ENCODE data around the gene ABR. TPM values are rescaled to one million over a fixed set of nuclear protein-coding genes. Genes with fewer than 3 reads are reported as not detected.
"Not testable (repeated sequence)": the region's sequence is repeated elsewhere in the genome, so short reads cannot be mapped to it uniquely, and the experiment has no call there.

The ABR gene
- total RNA-seq, 1 donor: 156 TPM

DNA sequence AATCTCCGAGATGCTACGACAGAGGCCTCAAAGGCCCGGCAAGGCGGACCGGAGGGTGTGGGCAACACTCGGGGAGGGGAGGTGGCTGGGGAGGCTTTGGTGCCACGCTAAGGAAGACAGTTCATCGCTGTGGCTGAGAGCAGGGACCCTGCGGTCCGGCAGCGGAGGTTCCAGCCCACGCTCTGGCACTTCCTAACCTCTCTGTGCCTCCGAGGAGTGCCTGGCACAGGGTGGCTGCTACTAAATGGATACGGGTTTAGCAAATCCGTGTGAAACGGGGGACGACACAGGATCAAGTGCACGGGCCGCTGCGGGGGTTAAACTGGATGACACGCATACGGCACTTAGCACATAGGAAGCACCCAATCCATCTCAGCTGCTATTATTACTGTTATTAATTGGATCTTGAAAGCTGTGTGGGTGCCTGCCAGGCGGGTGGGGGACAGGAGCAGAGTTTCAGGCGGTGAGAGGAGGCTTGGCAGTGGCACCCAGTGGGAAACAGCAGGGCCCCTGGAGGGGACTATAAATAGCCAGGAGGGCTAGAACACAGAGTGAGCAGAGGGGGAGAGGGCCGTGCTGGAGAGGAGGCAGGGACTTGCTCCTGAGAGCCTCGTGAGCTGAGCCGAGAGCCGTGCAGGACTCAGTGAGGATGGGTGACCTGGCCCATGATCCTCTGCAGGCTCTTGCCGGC, 45.0 kb downstream of the ABR start:
- TF ChIP-seq, protein P1, sequence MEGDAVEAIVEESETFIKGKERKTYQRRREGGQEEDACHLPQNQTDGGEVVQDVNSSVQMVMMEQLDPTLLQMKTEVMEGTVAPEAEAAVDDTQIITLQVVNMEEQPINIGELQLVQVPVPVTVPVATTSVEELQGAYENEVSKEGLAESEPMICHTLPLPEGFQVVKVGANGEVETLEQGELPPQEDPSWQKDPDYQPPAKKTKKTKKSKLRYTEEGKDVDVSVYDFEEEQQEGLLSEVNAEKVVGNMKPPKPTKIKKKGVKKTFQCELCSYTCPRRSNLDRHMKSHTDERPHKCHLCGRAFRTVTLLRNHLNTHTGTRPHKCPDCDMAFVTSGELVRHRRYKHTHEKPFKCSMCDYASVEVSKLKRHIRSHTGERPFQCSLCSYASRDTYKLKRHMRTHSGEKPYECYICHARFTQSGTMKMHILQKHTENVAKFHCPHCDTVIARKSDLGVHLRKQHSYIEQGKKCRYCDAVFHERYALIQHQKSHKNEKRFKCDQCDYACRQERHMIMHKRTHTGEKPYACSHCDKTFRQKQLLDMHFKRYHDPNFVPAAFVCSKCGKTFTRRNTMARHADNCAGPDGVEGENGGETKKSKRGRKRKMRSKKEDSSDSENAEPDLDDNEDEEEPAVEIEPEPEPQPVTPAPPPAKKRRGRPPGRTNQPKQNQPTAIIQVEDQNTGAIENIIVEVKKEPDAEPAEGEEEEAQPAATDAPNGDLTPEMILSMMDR (IDR thresholded peaks at IDR 0.05; ENCODE audit: extremely low read depth, low read depth, low read length): no peak
- Histone ChIP-seq H3K4me2 (ENCODE audit: insufficient read depth, low read length) (no peak overlapping the region), H3K79me2 (ENCODE audit: insufficient read depth, low read length) (no peaks in the 10 kb centered on the region), H3K9me3 (ENCODE audit: low read depth, low read length) (no peaks in the 10 kb centered on the region), H3K4me3 (ENCODE audit: insufficient read depth, low read length) (no peak overlapping the region), H4K20me1 (ENCODE audit: insufficient read depth, low read length) (peaks cover 2% of the 10 kb centered on the region), H2AFZ (ENCODE audit: low read length) (no peak overlapping the region), H3K4me1 (ENCODE audit: insufficient read depth, low read length) (peaks cover 5% of the 10 kb centered on the region), H3K36me3 (ENCODE audit: insufficient read depth, low read length) (no peaks in the 10 kb centered on the region), H3K27me3 (ENCODE audit: insufficient read depth, low read length) (no peaks in the 10 kb centered on the region), H3K27ac (ENCODE audit: low read depth, low read length) (no peak overlapping the region)
- DNase-seq (ENCODE audit: insufficient read length, low spot score, missing footprints): peak; percentile 25

DNA sequence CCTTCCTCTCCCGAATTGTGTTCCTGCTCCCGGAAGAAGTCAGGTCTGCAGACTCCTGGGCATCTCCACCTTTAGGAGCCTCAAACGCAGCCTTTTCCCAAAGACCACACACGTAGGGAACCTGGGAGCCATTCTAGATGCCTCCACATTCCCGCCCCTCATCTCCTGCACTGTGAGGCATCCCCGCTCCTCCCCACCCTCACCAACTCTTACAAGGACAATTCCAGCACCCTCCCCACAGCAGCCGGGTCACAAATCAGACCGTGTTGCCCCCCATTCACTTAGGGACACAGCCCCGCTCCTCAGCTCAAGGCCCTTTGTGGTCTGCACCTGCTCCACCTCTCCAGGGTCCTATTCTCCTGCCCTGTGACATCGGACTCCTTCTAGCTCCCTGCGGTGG, 49.6 kb downstream of the ABR start:
- TF ChIP-seq, protein P1 (IDR thresholded peaks at IDR 0.05; ENCODE audit: extremely low read depth, low read depth, low read length): no peak
- H3K27ac ChIP-seq (ENCODE audit: low read depth, low read length): no peak overlapping the region
- no peaks in the 10 kb centered on the region for H3K36me3 ChIP-seq (ENCODE audit: insufficient read depth, low read length)
- no peaks in the 10 kb centered on the region for H3K9me3 ChIP-seq (ENCODE audit: low read depth, low read length)
- H3K27me3 ChIP-seq (ENCODE audit: insufficient read depth, low read length): no peaks in the 10 kb centered on the region
- peaks cover 3% of the 10 kb centered on the region for H4K20me1 ChIP-seq (ENCODE audit: insufficient read depth, low read length)
- no peaks in the 10 kb centered on the region for H3K79me2 ChIP-seq (ENCODE audit: insufficient read depth, low read length)
- H3K4me1 ChIP-seq (ENCODE audit: insufficient read depth, low read length): no peaks in the 10 kb centered on the region
- no peak overlapping the region for H3K4me2 ChIP-seq (ENCODE audit: insufficient read depth, low read length)
- no peak overlapping the region for H2AFZ ChIP-seq (ENCODE audit: low read length)
- no peak overlapping the region for H3K4me3 ChIP-seq (ENCODE audit: insufficient read depth, low read length)
- peak; percentile 70 for DNase-seq (ENCODE audit: insufficient read length, low spot score, missing footprints)

DNA sequence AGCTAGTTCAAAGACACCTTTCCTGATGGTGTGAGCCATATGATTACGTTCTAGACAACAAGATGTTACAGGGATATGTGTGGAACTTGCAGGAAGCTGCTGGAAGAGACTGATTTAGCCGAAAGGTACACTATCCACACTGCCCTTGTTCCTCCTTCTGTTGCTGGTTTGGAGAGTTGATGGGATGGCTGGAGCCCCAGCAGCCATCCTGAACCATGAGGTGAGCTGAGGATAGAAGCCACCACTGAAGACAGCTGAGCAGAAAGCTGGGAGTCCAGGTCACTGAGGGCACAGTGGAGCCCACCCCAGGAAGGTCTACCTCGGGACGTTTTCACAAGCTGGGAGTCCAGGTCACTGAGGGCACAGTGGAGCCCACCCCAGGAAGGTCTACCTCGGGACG, 51.3 kb downstream of the ABR start:
- H3K9me3 ChIP-seq (ENCODE audit: low read depth, low read length); H3K27ac ChIP-seq (ENCODE audit: low read depth, low read length); H3K4me1 ChIP-seq (ENCODE audit: insufficient read depth, low read length); H4K20me1 ChIP-seq (ENCODE audit: insufficient read depth, low read length); H3K4me2 ChIP-seq (ENCODE audit: insufficient read depth, low read length); H2AFZ ChIP-seq (ENCODE audit: low read length); H3K4me3 ChIP-seq (ENCODE audit: insufficient read depth, low read length); H3K79me2 ChIP-seq (ENCODE audit: insufficient read depth, low read length); H3K27me3 ChIP-seq (ENCODE audit: insufficient read depth, low read length); H3K36me3 ChIP-seq (ENCODE audit: insufficient read depth, low read length): not testable (repeated sequence)
- peak; percentile 81 for DNase-seq (ENCODE audit: insufficient read length, low spot score, missing footprints)

DNA sequence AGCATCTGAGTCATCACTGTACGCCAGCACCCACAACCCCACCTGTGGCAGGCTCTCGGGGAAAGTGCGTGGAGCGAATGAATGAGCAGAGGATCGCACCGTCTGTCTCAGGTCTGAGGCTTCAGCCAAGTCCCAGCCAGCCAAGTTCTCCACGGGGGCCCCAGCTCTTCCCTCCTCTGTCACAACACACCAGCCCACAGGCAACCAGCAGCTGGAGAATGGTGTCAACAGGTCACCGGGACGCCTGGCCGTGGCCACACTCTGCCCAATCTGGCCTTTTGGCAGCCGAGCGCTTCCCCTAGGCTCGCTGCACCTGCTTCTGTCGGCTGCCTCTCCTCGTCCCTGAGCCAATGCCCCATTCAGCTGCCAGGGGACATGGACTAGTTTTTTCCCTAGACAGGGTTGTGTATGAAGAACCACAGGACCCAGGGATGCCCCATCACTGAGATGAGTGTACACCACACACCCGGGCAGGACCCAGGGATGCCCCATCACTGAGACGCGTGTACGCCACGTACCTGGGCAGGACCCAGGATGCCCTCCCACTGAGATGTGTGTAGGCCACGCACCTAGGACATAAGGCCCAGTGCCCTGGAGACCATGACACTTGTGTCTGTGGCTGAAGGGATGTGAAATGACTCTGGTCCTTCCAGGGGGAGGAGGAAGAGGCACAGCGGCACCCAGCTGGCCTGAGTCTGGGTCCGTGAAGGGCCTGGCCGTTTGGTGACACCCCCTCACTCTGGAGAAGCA, 52.8 kb downstream of the ABR start:
- peak; percentile 81 for DNase-seq (ENCODE audit: insufficient read length, low spot score, missing footprints)

More for the DNA sequence above, 52.8 kb downstream of the ABR start:
- Histone ChIP-seq H4K20me1 (ENCODE audit: insufficient read depth, low read length) (peaks cover 9% of the 10 kb centered on the region), H3K79me2 (ENCODE audit: insufficient read depth, low read length) (no peaks in the 10 kb centered on the region), H3K4me3 (ENCODE audit: insufficient read depth, low read length) (no peak overlapping the region), H3K36me3 (ENCODE audit: insufficient read depth, low read length) (no peaks in the 10 kb centered on the region), H2AFZ (ENCODE audit: low read length) (no peak overlapping the region), H3K4me2 (ENCODE audit: insufficient read depth, low read length) (no peak overlapping the region), H3K27ac (ENCODE audit: low read depth, low read length) (no peak overlapping the region), H3K4me1 (ENCODE audit: insufficient read depth, low read length) (no peaks in the 10 kb centered on the region), H3K27me3 (ENCODE audit: insufficient read depth, low read length) (no peaks in the 10 kb centered on the region), H3K9me3 (ENCODE audit: low read depth, low read length) (no peaks in the 10 kb centered on the region)
- TF ChIP-seq, protein P1 (IDR thresholded peaks at IDR 0.05; ENCODE audit: extremely low read depth, low read depth, low read length): no peak
